ENCODE data around the gene EPM2AIP1. TPM values are rescaled to one million over a fixed set of nuclear protein-coding genes. Genes with fewer than 3 reads are reported as not detected.

The EPM2AIP1 gene
- total RNA-seq = 49.4 TPM

GRCh38 chr3:36992806-36993325, at the start of gene EPM2AIP1:
Gene EPM2AIP1 (minus strand): TSS chr3:36993131. CDS start chr3:36993077, 54 bp downstream.

GRCh38 chr3:36993326-36994283, 674 bp upstream of the EPM2AIP1 start, which contains the start of gene MLH1:
Gene MLH1 (plus strand): TSS chr3:36993518. CDS start chr3:36993548, 30 bp downstream.

DNA sequence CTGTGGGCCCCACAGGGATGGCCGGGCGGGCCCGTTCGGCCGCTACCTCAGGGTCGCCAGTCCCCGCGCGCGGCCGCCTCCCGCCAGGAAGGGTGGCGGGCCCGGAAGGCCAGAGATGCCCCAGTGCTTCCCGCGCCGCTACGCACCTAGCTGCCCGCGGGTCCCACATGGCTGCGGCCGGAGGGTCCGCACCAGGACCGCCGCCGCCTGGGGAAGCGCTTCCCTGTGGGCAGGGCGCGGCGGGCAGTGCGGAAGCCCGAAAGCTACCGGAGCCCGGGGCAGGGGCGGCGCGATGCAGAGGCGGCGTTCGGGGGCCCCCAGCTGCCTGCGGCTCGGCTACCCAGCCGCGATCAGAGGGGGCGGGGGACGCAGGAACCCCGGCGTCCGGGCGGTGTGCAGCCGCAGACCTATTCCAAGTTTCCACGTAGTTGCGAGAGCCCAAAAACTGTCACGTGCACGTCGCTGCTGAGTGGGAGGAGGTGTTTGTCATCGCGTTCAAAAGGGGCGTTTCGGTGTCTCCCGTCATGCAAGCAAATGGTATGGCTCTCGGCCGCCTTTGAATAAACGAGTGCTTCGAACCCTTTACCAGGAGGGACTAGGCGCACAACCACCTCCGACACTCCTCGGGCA, 48.2 kb downstream of the EPM2AIP1 start, which contains the start of gene TRANK1:
Gene TRANK1 (minus strand): TSS at position 414 of the 630 bp plus-strand sequence. CDS start 245 bp downstream, at position 169.

Small RNA genes lying within 50 kb of the gene (small RNA-seq; reads per million reads assigned to genes)
- gene RNU6ATAC4P = not detected

Other genes starting within 250 kb of the EPM2AIP1 start
- 15.0 TPM for gene DCLK3, start 228.6 kb downstream of the EPM2AIP1 start, total RNA-seq
- gene TRANK1, start 48.1 kb downstream of the EPM2AIP1 start, total RNA-seq = 20.1 TPM
- 50.5 TPM for gene MLH1, start 387 bp upstream of the EPM2AIP1 start, total RNA-seq
- 54.9 TPM for gene LRRFIP2, start 181.5 kb upstream of the EPM2AIP1 start, total RNA-seq

Measured in diencephalon (tissue), 1 donor.